SU-DHL-6 (cell line): ENCODE results near the gene PRSS12.

Experiments
- H2AFZ ChIP-seq: fragments of 200-600 bp; sonication (generic); 2 replicates; pipeline ENCODE4 v1.6.1; 2014; ENCODE audit warnings: low read depth, mild to moderate bottlenecking, moderate library complexity, mixed read lengths, antibody characterized with exemption, low read length; ENCODE audit not compliant: severe bottlenecking
- H3F3A ChIP-seq: fragments of 200-600 bp; shearing (Covaris generic); 2 replicates; pipeline ENCODE4 v1.6.0; 2016; ENCODE audit warnings: antibody characterized with exemption, mild to moderate bottlenecking; ENCODE audit not compliant: insufficient read depth
- H3K27ac ChIP-seq: fragments of 200-600 bp; sonication (generic); 2 replicates; pipeline ENCODE4 v1.5.1; 2016; ENCODE audit warnings: low read depth, mild to moderate bottlenecking, low read length, moderate library complexity, mixed read lengths
- H3K27me3 ChIP-seq: fragments of 200-600 bp; sonication (generic), shearing (Covaris generic); 2 replicates; pipeline ENCODE4 v1.6.0; 2014; ENCODE audit warnings: mild to moderate bottlenecking, low read length
- H3K36me3 ChIP-seq: fragments of 200-600 bp; sonication (generic); 2 replicates; pipeline ENCODE4 v1.6.1; 2014; ENCODE audit warnings: mild to moderate bottlenecking, low read length, mixed read lengths
- H3K4me2 ChIP-seq: fragments of 300-600, 200-600 bp; shearing (Covaris generic), sonication (generic); 2 replicates; pipeline ENCODE4 v1.6.0; 2014; ENCODE audit warnings: low read length, low read depth, mild to moderate bottlenecking; ENCODE audit not compliant: poor library complexity, severe bottlenecking
- H3K4me3 ChIP-seq: fragments of 200-600 bp; sonication (generic); 2 replicates; pipeline ENCODE4 v1.5.1; 2014; ENCODE audit warnings: antibody characterized with exemption, low read length, mild to moderate bottlenecking, mixed read lengths; ENCODE audit not compliant: insufficient read depth, poor library complexity, severe bottlenecking
- H3K79me2 ChIP-seq: fragments of 200-600 bp; sonication (generic); 2 replicates; pipeline ENCODE4 v1.6.1; 2014; ENCODE audit warnings: mild to moderate bottlenecking, low read length, moderate library complexity; ENCODE audit not compliant: insufficient read depth
- H3K9ac ChIP-seq: fragments of 200-600 bp; sonication (generic); 2 replicates; pipeline ENCODE4 v1.7.0; 2014; ENCODE audit warnings: mild to moderate bottlenecking, low read length
- H3K9me2 ChIP-seq: fragments of 200-600 bp; sonication (generic); replicated peaks from 2 replicates; pipeline ENCODE4 v1.6.1; 2014; ENCODE audit warnings: low read length; ENCODE audit not compliant: insufficient read depth
- H3K9me3 ChIP-seq: fragments of 200-600 bp; sonication (generic); 2 replicates; pipeline ENCODE4 v1.6.1; 2014; ENCODE audit warnings: low read length, mixed read lengths; ENCODE audit not compliant: insufficient read depth
- H4K20me1 ChIP-seq: fragments of 200-600 bp; sonication (generic); 2 replicates; pipeline ENCODE4 v1.6.1; 2014; ENCODE audit warnings: low read depth, mild to moderate bottlenecking, antibody characterized with exemption, low read length, moderate library complexity, mixed read lengths
- CTCF ChIP-seq: fragments of 200-600 bp; sonication (generic); IDR thresholded peaks from one replicate; pipeline ENCODE4 v1.5.1; 2017; ENCODE audit warnings: antibody characterized with exemption, mild to moderate bottlenecking, low read length, moderate library complexity; ENCODE audit not compliant: insufficient read depth, poor library complexity, severe bottlenecking
- EZH2phosphoT487 ChIP-seq: fragments of 200-600 bp; sonication (generic), shearing (Covaris generic); conservative IDR thresholded peaks from 2 replicates; pipeline ENCODE4 v1.6.1; 2018; ENCODE audit warnings: mild to moderate bottlenecking, antibody characterized with exemption, low read length, moderate library complexity, mixed read lengths

The PRSS12 gene

GRCh38 chr4:118390121-118390520 is 37.3 kb upstream of the PRSS12 start:
- TF ChIP-seq EZH2phosphoT487: no peak
- no peak for TF ChIP-seq CTCF
- H3K4me2 ChIP-seq: no peak overlapping the region
- H3K4me3 ChIP-seq: no peak overlapping the region

DNA sequence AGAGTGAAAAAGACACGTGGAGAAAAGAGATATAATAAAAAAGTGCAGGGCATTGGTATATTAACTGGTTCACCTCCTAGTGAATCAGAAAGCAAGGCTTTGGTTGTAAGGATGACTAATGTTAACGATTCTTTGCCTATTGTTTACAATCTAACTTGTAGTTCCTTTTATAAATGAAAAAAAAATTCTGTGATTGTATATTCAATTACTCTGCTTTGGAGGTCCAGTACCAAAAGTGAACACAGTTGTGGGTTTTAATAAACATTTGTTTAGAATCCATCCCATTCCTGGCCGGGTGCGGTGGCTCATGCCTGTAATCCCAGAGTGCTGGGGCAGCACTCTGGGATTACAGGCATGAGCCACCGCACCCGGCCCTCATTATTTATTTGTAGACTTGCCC is 36.9 kb upstream of the PRSS12 start:
- Histone ChIP-seq H3K9ac (no peak overlapping the region), H3K36me3 (no peaks in the 10 kb centered on the region), H3K4me3 (no peak overlapping the region), H3K27me3 (no peaks in the 10 kb centered on the region), H3K27ac (no peak overlapping the region), H3K9me2 (no peaks in the 10 kb centered on the region), H3K4me2 (no peak overlapping the region), H3F3A (no peaks in the 10 kb centered on the region), H2AFZ (no peak overlapping the region), H3K79me2 (no peaks in the 10 kb centered on the region), H4K20me1 (no peaks in the 10 kb centered on the region), H3K9me3 (no peaks in the 10 kb centered on the region)
- TF ChIP-seq EZH2phosphoT487 (no peak), CTCF (no peak)

More at GRCh38 chr4:118390121-118390520, 37.3 kb upstream of the PRSS12 start:
- Histone ChIP-seq H3K27me3 (no peaks in the 10 kb centered on the region), H3K9me2 (no peaks in the 10 kb centered on the region), H4K20me1 (no peaks in the 10 kb centered on the region), H3K79me2 (no peaks in the 10 kb centered on the region), H2AFZ (no peak overlapping the region), H3F3A (no peaks in the 10 kb centered on the region), H3K9ac (no peak overlapping the region), H3K36me3 (no peaks in the 10 kb centered on the region), H3K9me3 (no peaks in the 10 kb centered on the region), H3K27ac (no peak overlapping the region)

GRCh38 chr4:118388606-118389005 is 35.8 kb upstream of the PRSS12 start:
- Histone ChIP-seq H3K79me2 (no peaks in the 10 kb centered on the region), H3K9ac (no peak overlapping the region), H2AFZ (no peak overlapping the region), H3K27me3 (no peaks in the 10 kb centered on the region), H4K20me1 (no peaks in the 10 kb centered on the region), H3K4me2 (no peak overlapping the region), H3K27ac (no peak overlapping the region), H3K4me3 (no peak overlapping the region), H3F3A (no peaks in the 10 kb centered on the region), H3K9me3 (no peaks in the 10 kb centered on the region), H3K36me3 (no peaks in the 10 kb centered on the region), H3K9me2 (no peaks in the 10 kb centered on the region)
- TF ChIP-seq CTCF (no peak), EZH2phosphoT487 (no peak)

- TF ChIP-seq CTCF (no peak), EZH2phosphoT487 (no peak)
- H4K20me1 ChIP-seq: no peaks in the 10 kb centered on the region
Measured at GRCh38 chr4:118381902-118382301, 29.1 kb upstream of the PRSS12 start.

More at GRCh38 chr4:118381902-118382301, 29.1 kb upstream of the PRSS12 start:
- H3K79me2 ChIP-seq: no peaks in the 10 kb centered on the region
- H3K9ac ChIP-seq: no peak overlapping the region
- no peak overlapping the region for H2AFZ ChIP-seq
- H3K9me3 ChIP-seq: no peaks in the 10 kb centered on the region
- no peaks in the 10 kb centered on the region for H3F3A ChIP-seq
- H3K27ac ChIP-seq: no peak overlapping the region
- H3K9me2 ChIP-seq: no peaks in the 10 kb centered on the region
- no peak overlapping the region for H3K4me3 ChIP-seq
- no peaks in the 10 kb centered on the region for H3K27me3 ChIP-seq
- no peak overlapping the region for H3K4me2 ChIP-seq
- H3K36me3 ChIP-seq: no peaks in the 10 kb centered on the region
